Stimulated activated CD4-positive, alpha-beta T cell treated with anti-CD3 and anti-CD28 coated beads, Interleukin-2, amount 100 ng/mL, for 24 hours (primary cell): Measurements from ENCODE around the gene ULK1.
"Not testable (repeated sequence)": the region's sequence is repeated elsewhere in the genome, so short reads cannot be mapped to it uniquely, and the experiment has no call there.

Experiments
- DNase-seq, 2 donors: peaks; one replicate each; pipeline ENCODE4 v3.0.0-alpha.2; 2020

Gene ULK1

DNA sequence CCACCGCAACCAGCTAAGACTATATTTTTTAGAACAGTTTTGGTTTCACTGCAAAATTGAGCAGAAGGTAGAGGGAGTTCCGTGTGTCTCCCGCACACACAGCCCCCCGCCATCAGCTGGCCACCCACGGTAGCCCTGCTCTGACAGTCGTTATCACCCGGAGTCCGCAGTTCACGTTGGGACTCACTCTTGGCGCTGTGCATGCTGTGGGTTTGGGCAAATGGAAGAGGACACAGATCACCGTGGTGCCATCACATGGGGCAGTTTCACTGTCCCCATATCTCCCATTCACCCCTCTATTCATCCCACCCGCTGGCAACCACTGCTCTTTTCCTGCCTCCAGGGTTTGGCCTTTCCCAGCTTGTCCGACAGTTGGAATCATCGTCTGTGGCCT is 31.8 kb upstream of the ULK1 start:
- no peak for DNase-seq

DNA sequence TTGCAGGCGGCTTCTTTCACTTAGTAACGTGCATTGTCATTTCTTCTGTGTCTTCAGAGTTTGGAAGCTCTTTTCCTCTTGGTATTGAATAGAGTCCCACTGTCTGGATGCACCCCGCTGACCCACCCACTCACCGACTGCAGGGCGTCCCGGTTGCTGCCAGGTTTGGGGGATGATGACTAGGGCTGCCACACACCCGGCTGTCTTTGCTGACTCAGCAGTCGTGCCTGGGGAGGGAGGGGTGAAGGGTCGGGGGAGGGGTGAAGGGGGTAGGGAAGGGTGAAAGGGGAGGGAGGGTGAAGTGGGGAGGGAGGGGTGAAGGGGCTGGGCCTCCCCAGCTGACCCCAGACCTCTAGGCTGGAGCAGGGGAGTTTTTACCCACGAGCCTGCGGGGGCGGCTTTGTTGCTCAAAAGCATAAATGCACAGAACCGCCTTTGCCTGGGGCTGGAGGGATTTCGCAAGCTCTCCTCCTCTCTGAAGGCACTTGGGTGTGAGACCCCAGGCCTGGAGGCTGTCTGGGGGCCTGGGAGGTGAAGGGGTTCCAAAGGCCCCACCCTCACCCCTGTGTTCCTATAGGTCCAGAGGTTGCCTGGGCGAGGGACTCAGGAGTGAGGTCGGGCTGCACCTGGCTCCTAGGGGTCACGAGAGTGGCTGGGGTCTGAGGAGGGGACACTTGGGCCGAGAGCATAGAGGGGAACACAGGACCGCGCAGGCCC is 31.3 kb upstream of the ULK1 start:
- no peak for DNase-seq

DNA sequence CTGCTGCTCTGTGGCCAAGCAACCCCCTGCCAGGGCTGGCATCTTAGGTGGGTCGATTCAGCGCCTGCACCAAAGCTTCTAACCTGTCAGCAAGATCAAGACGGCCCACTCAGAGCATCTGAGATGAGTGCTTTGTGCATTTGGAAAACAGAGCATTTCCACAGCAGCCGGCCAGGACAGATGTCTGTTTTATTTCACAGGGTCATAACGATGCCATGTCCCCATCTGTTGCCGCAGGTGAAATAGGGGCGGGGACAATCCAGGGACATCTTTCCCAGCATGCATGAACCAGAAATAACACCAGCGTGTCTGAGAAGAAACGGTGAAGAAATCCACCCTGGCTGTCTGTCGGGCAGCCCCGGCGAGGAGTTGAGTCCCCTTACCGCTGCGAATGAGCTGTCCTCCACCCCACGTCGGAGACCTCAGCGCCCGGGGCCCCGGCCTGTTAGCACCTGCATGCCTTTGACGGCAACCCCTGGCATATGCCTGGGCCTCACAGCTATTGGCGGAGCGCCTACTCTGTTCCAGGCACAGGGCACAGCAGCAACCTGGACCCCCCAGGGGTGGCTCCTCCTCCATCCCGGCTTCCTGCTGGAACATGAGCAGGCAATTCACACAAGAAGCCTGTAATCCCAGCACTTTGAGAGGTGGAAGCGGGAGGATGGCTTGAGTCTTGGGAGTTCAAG is 30.6 kb upstream of the ULK1 start:
- no peak for DNase-seq

DNA sequence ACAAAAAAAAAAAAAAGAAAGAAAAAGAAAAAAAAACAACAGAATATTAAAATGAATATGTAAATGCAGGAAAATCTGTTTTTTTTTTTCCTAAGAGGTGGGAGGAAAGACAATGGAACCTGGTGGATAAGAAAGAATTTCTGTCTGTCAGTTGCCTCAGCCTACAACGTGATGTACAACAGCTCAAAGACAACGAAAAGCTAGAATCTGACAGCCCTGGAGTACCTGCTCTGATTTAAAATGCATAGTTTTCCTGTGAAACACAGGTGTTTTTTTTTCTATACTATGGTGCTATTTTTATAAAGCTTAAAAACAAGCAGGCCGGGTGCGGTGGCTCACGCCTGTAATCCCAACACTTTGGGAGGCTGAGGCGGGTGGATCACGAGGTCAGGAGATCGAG is 30.0 kb upstream of the ULK1 start:
- DNase-seq = no peak

DNA sequence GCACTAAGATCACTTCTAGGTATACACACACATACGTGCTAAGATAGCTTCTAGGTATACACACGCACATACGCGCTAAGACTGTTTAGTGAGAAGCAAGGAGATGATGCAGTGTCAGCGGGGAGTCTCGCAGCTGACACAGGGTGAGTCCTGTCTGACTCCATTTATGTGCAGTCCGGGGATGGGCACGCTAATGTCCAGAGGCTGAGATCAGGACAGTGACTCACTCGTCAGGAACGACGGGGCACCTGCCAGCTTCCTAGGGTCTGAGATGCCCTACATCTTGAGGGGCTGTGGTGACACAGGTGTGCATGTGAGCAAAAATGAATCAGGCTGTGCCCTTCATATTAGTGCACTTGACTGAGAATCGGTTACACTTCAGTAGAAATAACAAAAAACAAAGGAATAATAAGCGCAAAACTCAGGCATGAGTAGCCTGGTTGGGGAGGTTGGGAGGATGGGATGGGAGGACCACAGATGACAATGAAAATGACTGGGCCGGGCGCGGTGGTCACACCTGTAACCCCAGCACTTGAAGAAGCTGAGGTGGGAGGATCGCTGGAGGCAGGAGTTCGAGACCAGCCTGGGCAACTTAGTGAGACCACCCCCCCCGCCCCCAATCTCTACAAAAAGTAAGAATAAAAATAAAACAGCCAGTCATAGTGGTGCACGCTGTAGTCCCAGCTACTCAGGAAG is 29.1 kb upstream of the ULK1 start:
- no peak for DNase-seq

DNA sequence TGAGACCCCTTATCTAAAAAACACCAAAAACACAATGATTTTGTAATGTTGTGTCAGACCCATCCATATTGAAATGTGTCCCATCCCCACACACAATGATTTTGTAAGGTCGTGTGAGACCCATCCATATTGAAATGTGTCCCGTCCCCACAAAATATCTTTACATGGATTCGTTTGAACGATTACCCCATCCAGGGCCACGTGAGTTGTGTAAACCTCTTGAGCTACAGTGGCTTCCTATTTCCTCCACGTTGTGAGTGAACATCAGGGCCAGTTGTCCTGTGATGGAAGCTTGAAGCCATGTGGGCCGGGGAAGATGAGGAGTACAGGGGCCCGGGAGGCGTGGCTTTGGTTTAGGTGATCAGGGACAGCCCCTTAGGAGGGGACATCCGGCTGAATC is 27.0 kb upstream of the ULK1 start:
- DNase-seq = no peak

DNA sequence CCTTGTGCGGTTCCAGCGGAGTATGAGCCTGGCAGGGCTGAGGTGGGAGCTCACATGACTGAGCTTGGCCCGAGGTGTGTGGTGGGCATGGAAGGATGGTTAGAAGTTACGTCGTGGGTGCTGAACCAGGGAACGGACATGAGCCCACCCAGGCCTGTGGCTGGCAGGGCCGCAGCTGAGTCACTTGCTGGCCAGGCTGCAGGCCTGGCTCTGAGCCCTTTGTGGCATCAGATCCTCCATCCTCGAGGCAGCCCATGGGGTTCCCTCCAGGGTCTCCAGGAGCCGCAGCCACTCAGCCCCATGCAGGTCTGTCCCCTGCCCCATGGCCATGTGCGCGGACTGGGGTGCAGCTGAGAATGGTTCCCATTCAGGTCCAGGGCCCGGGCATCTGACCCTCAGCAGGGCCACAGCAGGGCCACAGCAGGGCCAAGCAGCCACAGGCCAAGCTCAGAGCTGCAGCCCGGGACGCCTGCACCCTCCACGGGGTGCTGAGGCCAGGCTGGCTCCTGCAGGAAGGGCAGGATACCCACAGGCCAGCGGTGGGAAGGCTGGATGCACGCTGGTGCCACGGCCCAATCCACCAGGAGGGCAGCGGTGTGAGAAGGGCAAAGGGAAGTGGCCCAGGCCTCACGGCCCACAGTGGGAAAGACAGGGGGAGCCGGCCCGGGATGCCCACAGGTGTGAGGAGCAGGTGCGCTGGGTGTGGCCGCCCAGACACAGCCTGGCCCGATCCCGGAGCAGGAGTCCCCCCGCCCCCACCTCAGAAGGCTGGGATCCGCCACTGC is 26.3 kb upstream of the ULK1 start:
- no peak for DNase-seq

DNA sequence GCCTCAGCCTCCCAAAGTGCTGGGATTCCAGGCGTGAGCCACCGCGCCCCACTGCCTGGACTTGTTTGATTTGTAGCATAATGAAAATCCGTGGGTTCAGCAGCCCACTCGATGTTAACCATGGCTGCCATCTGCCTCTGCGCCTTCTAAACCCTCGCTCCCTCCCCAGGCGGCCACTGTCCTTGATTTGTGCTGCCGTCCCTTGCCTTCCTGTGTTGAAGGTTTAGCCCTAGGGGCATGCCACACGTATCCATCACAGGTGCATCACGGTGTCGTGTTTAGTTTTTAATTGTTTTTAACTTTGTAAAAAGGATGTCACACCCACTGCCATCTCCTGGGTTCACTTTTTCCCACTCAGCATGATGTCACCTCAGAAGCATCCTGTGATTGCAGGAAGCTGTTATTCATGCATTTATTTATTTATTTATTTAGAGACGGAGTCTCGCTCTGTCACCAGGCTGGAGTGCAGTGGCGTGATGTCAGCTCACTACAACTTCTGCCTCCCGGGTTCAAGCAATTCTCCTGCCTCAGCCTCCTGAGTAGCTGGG is 24.5 kb upstream of the ULK1 start:
- DNase-seq = no peak

DNA sequence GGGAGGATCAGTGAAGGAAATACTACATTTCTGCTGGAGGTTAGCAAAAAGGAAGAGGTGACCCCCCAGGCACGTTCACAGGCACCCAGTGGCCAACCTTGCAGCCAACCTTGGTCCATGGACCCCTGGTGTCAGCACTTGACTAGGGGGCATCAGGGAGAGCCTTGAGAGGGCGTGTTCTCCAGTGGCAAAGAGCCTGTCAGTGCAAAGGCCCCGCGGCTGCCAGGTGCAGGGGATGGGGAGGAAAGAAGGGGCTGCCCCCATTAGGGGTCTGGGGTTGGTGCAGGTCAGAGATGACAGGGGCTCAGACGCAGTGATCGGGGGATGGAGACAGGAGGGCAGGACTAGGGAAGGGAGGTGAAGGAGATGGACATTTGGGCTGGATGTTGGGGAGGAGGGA is 22.7 kb upstream of the ULK1 start:
- no peak for DNase-seq

DNA sequence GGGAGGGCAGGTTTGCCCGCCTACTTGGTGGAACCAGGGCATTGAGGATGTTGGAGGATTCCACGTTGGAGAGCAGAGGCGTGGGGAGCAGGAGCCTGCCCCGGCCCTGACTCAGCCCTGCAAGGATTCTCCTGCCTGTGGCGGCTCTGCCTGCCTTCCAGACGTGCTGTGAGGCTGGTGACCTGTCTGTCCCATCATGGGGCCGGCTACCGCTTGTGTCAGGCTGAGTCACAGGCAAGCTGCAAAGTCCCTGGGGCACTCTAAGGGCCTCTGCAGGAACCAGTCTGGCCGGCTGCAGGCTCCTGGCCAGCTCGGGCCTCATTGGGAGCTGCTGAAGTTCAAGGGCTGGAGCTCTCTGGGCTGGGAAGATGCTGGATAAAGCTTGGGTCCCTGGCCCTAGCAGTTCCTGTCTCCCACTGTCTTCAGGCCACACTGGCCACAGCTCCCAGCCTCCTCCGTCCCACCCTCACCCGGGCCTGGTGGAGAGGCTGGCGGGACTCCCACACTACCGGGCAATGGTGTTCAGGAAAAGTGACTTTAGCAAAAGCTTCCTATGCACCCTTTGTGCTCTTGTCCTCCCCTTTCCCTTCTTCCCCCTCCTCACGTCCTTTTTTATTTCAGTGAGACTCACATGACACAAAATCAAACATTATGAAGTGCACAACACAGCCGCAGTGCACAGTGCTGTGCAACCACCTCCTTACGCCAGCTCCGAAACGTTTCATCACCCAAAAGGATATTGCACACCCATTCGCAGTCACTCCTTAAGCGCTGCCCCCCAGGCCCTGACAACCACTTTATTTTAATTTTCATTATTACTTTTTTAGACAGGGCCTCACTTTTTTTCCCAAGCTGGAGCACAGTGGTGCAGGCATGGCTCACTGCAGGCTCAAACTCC is 22.0 kb upstream of the ULK1 start:
- DNase-seq = no peak

DNA sequence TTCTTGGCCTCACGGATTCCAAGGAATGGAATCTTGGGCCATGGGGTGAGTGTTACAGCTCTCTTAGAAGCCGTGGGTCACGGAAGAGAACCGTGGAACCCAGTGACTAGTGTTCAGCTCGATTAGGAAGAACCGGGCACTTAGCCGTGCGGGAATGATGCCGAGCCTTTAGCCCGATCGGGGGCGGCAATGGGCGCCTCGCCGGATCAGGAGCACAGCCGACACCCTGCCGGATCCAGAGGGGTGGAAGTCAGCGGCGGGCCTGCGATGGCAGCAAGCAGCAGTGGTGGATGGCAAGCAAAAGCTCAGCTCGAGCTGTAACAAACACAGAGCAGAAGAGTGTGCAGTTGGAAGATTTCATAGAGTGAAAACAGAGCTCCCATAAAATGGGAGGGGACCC is 21.1 kb upstream of the ULK1 start:
- no peak for DNase-seq

DNA sequence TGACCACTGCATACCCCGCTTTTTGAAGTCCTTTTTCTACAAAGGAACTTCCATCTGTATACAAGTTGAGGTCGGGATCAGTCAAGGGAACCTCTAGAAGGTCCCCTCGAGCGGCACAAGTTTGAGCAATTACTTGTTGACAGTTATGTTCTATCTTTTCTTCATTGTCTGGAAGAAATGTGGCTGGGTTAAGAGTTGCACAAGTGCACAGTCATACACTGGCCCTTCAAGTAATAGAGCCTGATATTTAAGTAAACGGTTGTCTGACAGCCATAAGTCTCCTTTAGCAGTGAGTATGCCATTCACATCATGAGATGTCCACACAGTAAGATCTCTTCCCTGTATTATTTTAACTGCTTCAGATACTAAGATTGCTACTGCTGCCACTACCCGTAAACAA is 19.4 kb upstream of the ULK1 start:
- not testable (repeated sequence) for DNase-seq

DNA sequence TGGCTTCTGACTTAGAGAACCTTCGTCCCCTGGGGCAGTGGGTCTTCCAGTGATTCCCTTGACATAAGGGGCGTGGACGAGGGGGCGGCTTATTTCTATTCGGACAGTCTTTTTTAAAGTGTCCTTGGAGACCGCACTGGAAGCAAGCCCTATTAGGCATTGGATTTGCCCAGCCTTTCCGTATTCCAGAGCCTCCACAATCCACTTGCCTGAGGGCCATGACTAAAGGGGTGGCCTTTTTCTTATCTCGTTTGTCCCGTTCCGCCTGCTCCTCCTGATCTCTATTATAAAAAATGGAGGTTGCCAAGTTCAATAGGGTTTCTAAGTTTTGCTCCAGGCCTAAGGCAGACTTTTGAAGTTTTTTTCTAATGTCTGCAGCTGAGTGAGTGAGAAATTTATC is 17.2 kb upstream of the ULK1 start:
- DNase-seq = not testable (repeated sequence)

DNA sequence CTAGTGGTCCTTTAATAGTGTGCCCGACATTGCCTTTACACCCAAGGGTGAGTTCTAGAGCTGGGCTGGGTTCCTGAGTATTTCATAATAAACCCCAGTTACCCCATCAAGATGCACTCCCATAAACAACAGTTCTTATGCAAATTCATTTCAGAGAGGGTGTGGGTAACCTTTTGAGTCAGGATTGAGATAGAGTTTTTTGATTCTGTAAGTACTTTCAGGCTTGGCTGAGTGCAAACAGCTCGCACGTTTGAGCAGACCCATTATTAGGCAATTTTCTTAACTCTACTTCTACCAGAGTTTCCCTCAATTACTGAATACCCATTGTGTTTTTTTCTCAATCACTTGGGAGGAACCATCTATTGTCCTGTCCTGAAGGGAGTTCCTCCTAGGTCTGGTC is 16.0 kb upstream of the ULK1 start:
- DNase-seq = not testable (repeated sequence)

DNA sequence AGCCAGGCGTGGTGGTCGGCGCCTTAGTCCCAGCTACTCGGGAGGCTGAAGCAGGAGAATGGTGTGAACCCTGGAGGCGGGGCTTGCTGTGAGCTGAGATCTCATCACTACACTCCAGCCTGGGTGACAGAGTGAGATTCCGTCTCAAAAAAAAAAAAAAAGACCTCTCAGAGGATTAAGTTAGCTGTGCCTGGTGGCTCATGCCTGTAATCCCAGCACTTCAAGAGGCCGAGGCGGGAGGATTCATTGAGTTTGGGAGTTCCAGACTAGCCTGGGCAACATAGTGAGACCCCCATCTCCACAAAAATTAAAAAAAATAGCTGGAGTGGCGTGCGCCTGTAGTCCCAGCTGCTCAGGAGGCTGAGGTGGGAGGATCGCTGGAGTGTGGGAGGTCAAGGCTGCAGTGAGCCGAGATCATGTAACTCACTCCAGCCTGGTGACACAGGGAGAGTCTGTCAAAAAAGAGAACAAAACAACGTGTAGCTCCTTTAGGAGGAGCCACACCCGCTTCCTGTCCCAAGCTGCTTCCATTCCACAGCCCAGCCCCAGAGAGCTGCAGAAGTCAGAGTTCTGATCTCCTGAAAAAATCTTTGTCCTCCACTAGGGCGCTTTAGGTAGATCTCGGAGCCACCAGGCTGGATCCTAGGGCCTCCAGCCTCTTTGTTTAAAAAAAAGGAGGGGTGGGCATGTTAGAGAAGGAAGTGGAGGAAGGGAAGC is 11.5 kb upstream of the ULK1 start:
- no peak for DNase-seq

DNA sequence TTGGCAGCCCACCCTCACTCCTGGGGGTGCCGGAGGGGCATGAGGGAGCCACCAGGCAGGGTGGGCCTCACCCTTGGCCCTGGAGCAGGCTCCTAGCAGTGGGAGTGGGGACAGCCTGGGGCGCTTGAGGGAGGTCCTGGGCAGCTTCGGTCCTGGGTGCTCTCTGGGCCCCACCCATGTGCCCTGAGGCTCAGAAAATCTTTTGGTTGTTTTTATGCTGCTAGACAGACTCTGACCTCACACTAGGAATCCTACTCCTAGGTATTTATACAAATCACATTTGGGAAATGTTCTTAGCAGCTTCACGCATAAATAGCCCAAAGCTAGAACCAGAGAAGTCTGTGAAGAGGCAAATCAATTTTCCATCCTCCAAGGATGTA is 10.9 kb upstream of the ULK1 start:
- DNase-seq = no peak

DNA sequence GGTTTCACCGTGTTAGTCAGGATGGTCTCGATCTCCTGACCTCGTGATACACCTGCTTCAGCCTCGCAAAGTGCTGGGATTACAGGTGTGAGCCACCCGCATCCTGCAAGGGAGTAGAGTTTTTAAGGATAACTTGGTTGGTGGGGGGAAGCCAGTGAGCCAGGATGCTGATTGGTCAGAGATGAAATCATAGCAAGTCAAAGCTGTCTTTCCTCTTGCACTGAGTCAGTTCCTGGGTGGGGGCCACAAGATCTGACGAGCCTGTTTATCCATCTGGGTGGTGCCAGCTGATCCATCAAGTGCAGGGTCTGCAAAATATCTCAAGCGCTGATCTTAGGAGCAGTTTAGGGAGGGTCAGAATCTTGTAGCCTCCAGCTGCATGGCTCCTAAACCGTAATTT is 9.3 kb upstream of the ULK1 start:
- DNase-seq = not testable (repeated sequence)

DNA sequence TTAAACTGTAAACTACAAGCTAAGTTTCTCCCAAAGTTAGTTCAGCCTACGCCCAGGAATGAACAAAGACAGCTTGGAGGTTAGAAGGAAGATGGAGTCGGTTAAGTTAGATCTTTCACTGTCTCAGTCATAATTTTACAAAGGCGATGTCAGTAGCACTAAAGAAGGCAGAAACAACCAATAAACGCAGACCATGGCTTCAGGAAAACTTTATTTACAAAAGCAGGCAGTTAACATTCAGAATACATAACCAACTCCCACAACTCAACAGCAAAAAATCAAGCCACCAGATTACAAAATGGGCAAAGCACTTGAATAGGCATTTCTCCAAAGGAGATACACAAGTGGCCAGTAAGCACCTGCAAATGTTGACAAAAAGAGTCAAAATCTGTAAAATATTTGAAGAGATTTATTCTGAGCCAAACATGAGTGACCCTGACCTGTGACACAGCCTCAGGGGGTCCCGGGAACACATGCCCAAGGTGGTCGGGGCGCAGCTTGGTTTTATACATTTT is 8.8 kb upstream of the ULK1 start:
- DNase-seq = no peak

DNA sequence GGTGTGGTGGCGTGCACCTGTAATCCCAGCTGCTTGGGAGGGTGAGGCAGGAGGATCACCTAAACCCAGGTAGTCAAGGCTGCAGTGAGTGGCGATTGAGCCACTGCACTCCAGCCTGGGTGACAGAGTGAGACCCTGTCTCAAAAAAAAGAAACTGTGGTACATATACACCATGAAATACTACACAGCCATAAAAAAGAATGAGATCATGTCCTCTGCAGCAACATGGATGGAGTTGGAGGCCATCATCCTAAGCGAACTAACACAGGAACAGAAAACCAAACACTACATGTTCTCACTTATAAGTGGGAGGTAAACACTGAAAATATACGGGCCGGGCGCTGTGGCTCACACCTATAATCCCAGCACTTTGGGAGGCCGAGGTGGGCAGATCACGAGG is 2.7 kb upstream of the ULK1 start:
- DNase-seq = not testable (repeated sequence)

DNA sequence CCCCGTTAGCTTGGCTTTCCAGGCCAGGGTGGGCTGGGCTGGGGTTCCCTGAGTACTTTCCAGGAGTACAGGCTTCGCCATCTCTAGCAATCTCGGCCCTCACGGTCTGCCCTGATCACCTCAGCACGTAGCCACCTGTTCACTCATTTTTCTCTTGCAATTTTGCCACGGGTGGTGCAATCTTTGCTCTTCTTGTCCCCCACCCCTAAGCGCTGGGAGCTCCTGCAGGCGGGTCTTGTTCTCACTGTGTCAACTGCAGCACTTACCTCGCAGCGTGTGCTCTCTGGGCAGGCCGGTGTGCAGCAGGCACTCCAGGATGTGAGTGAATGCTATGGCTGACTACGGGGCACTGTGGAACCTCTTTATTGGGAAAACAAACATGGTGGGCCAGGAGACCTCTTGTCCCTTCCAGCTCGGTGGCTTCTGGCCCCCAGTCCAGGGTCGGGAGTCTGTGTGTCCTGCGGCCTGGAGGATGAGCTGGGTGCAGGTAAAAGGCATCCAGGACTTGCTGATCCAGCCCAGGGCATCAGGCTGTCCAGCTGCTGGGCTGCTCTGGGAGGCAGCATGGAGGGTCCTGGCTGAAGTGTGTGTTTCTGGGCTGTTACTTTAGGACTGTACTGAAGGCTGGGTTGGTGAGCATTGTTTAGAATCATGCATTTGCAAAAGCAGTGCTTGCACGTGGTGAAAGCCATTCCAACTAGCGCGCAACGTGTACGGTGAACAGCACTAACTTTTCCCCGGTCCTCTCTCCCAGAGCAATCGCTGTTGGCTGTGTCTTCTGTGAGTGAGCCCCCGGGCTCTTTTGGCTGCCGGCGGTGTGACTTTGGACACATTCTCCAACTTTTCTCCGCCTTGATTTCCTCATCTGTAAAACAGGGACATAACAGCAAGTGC is 1.5 kb upstream of the ULK1 start:
- DNase-seq = no peak
